NT2/D1 (cell line): ENCODE measurements around the gene ITGA6.

Experiments
- SUZ12 ChIP-seq: IDR thresholded peaks from 2 replicates; pipeline ENCODE4 v1.6.1; 2011; ENCODE audit not compliant: insufficient read length, insufficient read depth; ENCODE audit errors: extremely low read depth
- YY1 ChIP-seq: IDR thresholded peaks from 2 replicates; pipeline ENCODE4 v1.6.1; 2011; ENCODE audit not compliant: insufficient read length, insufficient read depth
- ZNF274 ChIP-seq: IDR thresholded peaks from 2 replicates; pipeline ENCODE4 v1.6.1; 2011; ENCODE audit warnings: mild to moderate bottlenecking, low read depth, low read length

- TF ChIP-seq YY1, result no peak
- TF ChIP-seq ZNF274, result no peak
- no peak for TF ChIP-seq SUZ12
Observed at GRCh38 chr2:172549131-172549530, 121.7 kb downstream of the ITGA6 start.
